ENCODE results near the gene CAMK2B.
"Not testable (repeated sequence)": the region's sequence is repeated elsewhere in the genome, so short reads cannot be mapped to it uniquely, and the experiment has no call there.

CAMK2B gene

GRCh38 chr7:44206008-44206407 lies 119.4 kb downstream of the CAMK2B start:
- TF ChIP-seq CTCF (IDR thresholded peaks at IDR 0.05; ENCODE audit: extremely low read depth, insufficient read depth, missing control alignments), result no peak
- no peak for DNase-seq (ENCODE audit: low spot score)
- in situ Hi-C loops (cut with MboI; ENCODE audit: low pct_unique_long_range_greater_than_20kb, low sequenced_read_pairs, unreplicated experiment), result no loop called here

- no peak for DNase-seq (ENCODE audit: low spot score)
- no peak for TF ChIP-seq CTCF (IDR thresholded peaks at IDR 0.05; ENCODE audit: extremely low read depth, insufficient read depth, missing control alignments)
- in situ Hi-C loops (cut with MboI; ENCODE audit: low pct_unique_long_range_greater_than_20kb, low sequenced_read_pairs, unreplicated experiment), result no loop called here
These were observed 123.6 kb downstream of the CAMK2B start for GRCh38 chr7:44201813-44202212.

GRCh38 chr7:44200699-44201461 lies 124.5 kb downstream of the CAMK2B start, which contains the start of gene YKT6:
Gene YKT6 (plus strand): TSS chr7:44200978. CDS start chr7:44201136, 158 bp downstream.
- peak; percentile 99 for DNase-seq (ENCODE audit: low spot score)
- peak; percentile 43 for TF ChIP-seq CTCF (IDR thresholded peaks at IDR 0.05; ENCODE audit: extremely low read depth, insufficient read depth, missing control alignments)
- in situ Hi-C loops (cut with MboI; ENCODE audit: low pct_unique_long_range_greater_than_20kb, low sequenced_read_pairs, unreplicated experiment), result no loop called here

- in situ Hi-C loops (cut with MboI; ENCODE audit: low pct_unique_long_range_greater_than_20kb, low sequenced_read_pairs, unreplicated experiment); DNase-seq (ENCODE audit: low spot score): not testable (repeated sequence)
These were observed 125.2 kb downstream of the CAMK2B start for GRCh38 chr7:44200163-44200562.

GRCh38 chr7:44197474-44197873 lies 127.9 kb downstream of the CAMK2B start:
- in situ Hi-C loops (cut with MboI; ENCODE audit: low pct_unique_long_range_greater_than_20kb, low sequenced_read_pairs, unreplicated experiment), result loop anchor here (10.0 kb wide), 1 partner anchor 123 kb away; no protein-coding TSS in a partner anchor
- TF ChIP-seq CTCF (IDR thresholded peaks at IDR 0.05; ENCODE audit: extremely low read depth, insufficient read depth, missing control alignments), result no peak
- DNase-seq (ENCODE audit: low spot score), result no peak

- in situ Hi-C loops (cut with MboI; ENCODE audit: low pct_unique_long_range_greater_than_20kb, low sequenced_read_pairs, unreplicated experiment), result loop anchor here (10.0 kb wide), 1 partner anchor 122 kb away; no protein-coding TSS in a partner anchor
- peak; percentile 70 for DNase-seq (ENCODE audit: low spot score)
- peak; percentile 77 for TF ChIP-seq CTCF (IDR thresholded peaks at IDR 0.05; ENCODE audit: extremely low read depth, insufficient read depth, missing control alignments)
These were observed 128.9 kb downstream of the CAMK2B start for GRCh38 chr7:44196450-44196872.

GRCh38 chr7:44195889-44196288 lies 129.5 kb downstream of the CAMK2B start:
- in situ Hi-C loops (cut with MboI; ENCODE audit: low pct_unique_long_range_greater_than_20kb, low sequenced_read_pairs, unreplicated experiment), result loop anchor here (10.0 kb wide), 1 partner anchor 121 kb away; no protein-coding TSS in a partner anchor
- DNase-seq (ENCODE audit: low spot score), result no peak
- TF ChIP-seq CTCF (IDR thresholded peaks at IDR 0.05; ENCODE audit: extremely low read depth, insufficient read depth, missing control alignments), result no peak

Measured in GM13977 (cell line).